Mesothelial cell of epicardium (in vitro differentiated cells): Measurements from ENCODE around the gene BORCS5. TPM values are rescaled to one million over a fixed set of nuclear protein-coding genes. Genes with fewer than 3 reads are reported as not detected.
A peak's percentile ranks its signal among the peaks of the same experiment; 100 is the strongest.
"Not testable (repeated sequence)": the region's sequence is repeated elsewhere in the genome, so short reads cannot be mapped to it uniquely, and the experiment has no call there.

Experiments used
- DNase-seq, 2 experiments: peaks; one replicate each; pipeline ENCODE4 v3.0.0; 2021; ENCODE audit warnings: low spot score in 2 of 2; ENCODE audit not compliant: unreplicated experiment in 2 of 2
- H3K27ac Mint-ChIP-seq: 2 replicates; pipeline ENCODE4 v1.8.0; 2021; ENCODE audit warnings: mixed read lengths
- H3K27me3 Mint-ChIP-seq: 2 replicates; pipeline ENCODE4 v1.8.0; 2021; ENCODE audit warnings: low read depth, mixed read lengths
- H3K36me3 Mint-ChIP-seq: 2 replicates; pipeline ENCODE4 v1.8.0; 2021; ENCODE audit warnings: mixed read lengths
- H3K4me1 Mint-ChIP-seq: 2 replicates; pipeline ENCODE4 v1.8.0; 2021; ENCODE audit warnings: mixed read lengths
- H3K4me3 Mint-ChIP-seq: 2 replicates; pipeline ENCODE4 v1.8.0; 2021; ENCODE audit warnings: mild to moderate bottlenecking, moderate library complexity, mixed read lengths
- H3K9me3 Mint-ChIP-seq: 2 replicates; pipeline ENCODE4 v1.8.0; 2021; ENCODE audit warnings: mixed read lengths
- CTCF ChIP-seq: fragments of 200-600 bp; sonication (generic); IDR thresholded peaks from one replicate; pipeline ENCODE4 v1.5.0; 2021; ENCODE audit warnings: antibody characterized with exemption; ENCODE audit not compliant: unreplicated experiment
- total RNA-seq: library from RNA; stranded (reverse); gene quantifications from 3 replicates; pipeline ENCODE4 v1.2.1, GENCODE V29; 2021

Gene BORCS5
- total RNA-seq, 1 donor from 2014 or later = 11.0 TPM

- no peak for DNase-seq
- H3K4me1 Mint-ChIP-seq = peaks cover 12% of the 10 kb centered on the region
- H3K27me3 Mint-ChIP-seq = no peaks in the 10 kb centered on the region
- no peak for TF ChIP-seq CTCF
- no peak overlapping the region for H3K27ac Mint-ChIP-seq
- H3K9me3 Mint-ChIP-seq = peaks cover 9% of the 10 kb centered on the region
- H3K4me3 Mint-ChIP-seq = peak overlapping the region; percentile 61
- peaks cover 11% of the 10 kb centered on the region for H3K36me3 Mint-ChIP-seq
These were observed 5.9 kb upstream of the BORCS5 start for GRCh38 chr12:12350868-12351463.

DNA sequence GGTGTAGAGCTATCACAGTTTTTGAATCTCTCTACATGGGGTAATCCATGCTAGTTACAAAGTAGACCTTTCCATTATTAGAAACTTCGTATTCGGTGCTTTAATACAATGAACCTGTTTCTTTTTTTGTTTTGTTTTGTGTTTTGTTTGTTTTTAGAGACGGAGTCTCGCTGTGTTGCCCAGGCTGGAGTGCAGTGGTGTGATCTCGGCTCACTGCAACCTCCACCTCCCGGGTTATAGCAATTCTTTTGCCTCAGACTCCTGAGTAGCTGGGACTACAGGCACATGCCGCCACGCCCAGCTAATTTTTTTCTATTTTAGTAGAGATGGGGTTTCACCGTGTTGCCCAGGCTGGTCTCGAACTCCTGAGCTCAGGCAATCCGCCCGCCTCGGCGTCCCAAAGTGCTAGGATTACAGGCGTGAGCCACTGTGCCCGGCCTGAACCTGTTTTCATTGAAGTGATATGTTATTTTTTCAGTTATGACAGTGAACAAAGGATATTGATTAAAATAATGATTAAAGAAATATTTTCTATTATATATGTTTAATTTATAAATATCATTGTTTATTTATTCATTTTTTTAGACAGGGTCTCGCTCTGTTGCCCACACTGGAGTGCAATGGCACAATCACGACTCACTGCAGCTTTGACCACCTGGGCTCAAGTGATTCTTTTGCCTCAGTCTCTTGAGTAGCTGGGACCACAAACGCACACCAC lies 5.3 kb upstream of the BORCS5 start:
- H3K27me3 Mint-ChIP-seq, DNase-seq, H3K4me3 Mint-ChIP-seq, H3K36me3 Mint-ChIP-seq, H3K9me3 Mint-ChIP-seq, H3K27ac Mint-ChIP-seq: not testable (repeated sequence)
- peaks cover 14% of the 10 kb centered on the region for H3K4me1 Mint-ChIP-seq

GRCh38 chr12:12353276-12353675 lies 3.6 kb upstream of the BORCS5 start:
- no peaks in the 10 kb centered on the region for H3K36me3 Mint-ChIP-seq
- H3K27ac Mint-ChIP-seq = no peak overlapping the region
- TF ChIP-seq CTCF = no peak
- H3K4me1 Mint-ChIP-seq = peaks cover 23% of the 10 kb centered on the region
- H3K4me3 Mint-ChIP-seq = no peak overlapping the region
- no peak for DNase-seq
- H3K9me3 Mint-ChIP-seq = no peaks in the 10 kb centered on the region
- no peaks in the 10 kb centered on the region for H3K27me3 Mint-ChIP-seq

DNA sequence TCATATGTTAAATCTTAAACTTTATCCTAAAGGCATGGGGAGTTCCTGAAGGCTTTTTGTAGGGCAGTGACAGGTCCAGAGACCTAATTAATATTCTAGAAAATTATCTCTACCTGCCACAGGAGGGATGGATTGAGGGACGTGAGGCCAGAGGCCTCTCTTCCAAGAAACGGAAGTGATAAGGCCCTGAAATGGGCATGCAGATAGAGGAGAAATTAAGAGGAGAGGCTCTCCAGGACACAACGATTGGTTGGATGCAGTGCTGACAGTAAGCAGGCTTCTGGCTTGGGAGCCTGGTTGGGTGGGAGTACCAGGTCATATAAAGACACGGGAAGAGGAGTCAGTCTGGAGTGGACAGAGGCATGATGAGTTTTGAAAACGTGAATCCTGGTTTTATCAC lies 3.1 kb upstream of the BORCS5 start:
- no peak overlapping the region for H3K4me3 Mint-ChIP-seq
- peaks cover 23% of the 10 kb centered on the region for H3K4me1 Mint-ChIP-seq
- no peaks in the 10 kb centered on the region for H3K9me3 Mint-ChIP-seq
- no peak for DNase-seq
- no peak overlapping the region for H3K27ac Mint-ChIP-seq
- no peak for TF ChIP-seq CTCF
- H3K27me3 Mint-ChIP-seq = no peaks in the 10 kb centered on the region
- H3K36me3 Mint-ChIP-seq = no peaks in the 10 kb centered on the region

- TF ChIP-seq CTCF = no peak
- H3K4me3 Mint-ChIP-seq = peak overlapping the region; percentile 83
These were observed 397 bp upstream of the BORCS5 start for GRCh38 chr12:12356467-12356895.

GRCh38 chr12:12357719-12358461 lies 1.0 kb downstream of the BORCS5 start:
- H3K27ac Mint-ChIP-seq = peak overlapping the region; percentile 95
- TF ChIP-seq CTCF = no peak
- peaks cover 13% of the 10 kb centered on the region for H3K4me1 Mint-ChIP-seq
- H3K4me3 Mint-ChIP-seq = peak overlapping the region; percentile 83
- no peaks in the 10 kb centered on the region for H3K9me3 Mint-ChIP-seq
- H3K36me3 Mint-ChIP-seq = no peaks in the 10 kb centered on the region
- no peak for DNase-seq
- H3K27me3 Mint-ChIP-seq = no peaks in the 10 kb centered on the region

More at GRCh38 chr12:12356467-12356895, 397 bp upstream of the BORCS5 start:
- Mint-ChIP-seq H3K4me1 (peaks cover 13% of the 10 kb centered on the region), H3K27me3 (no peaks in the 10 kb centered on the region), H3K9me3 (no peaks in the 10 kb centered on the region), H3K27ac (peak overlapping the region; percentile 95), H3K36me3 (no peaks in the 10 kb centered on the region)
- DNase-seq = no peak
